Measurements from ENCODE around the gene PPM1L. TPM values are rescaled to one million over a fixed set of nuclear protein-coding genes. Genes with fewer than 3 reads are reported as not detected.

PPM1L gene
- total RNA-seq, 1 experiment from 2014 or later: 7.3 TPM

GRCh38 chr3:161043336-161044035, 287.5 kb downstream of the PPM1L start:
- Histone ChIP-seq H4K91ac (ENCODE audit: insufficient read length, low read depth, low read length) (no peak overlapping the region), H2AFZ (ENCODE audit: low read length) (no peak overlapping the region), H3K23ac (ENCODE audit: insufficient read length, low read depth, low read length) (no peak overlapping the region), H2BK5ac (ENCODE audit: insufficient read length, low read length) (no peak overlapping the region), H3K4me2 (ENCODE audit: insufficient read depth, insufficient read length, low read length) (no peak overlapping the region), H2BK20ac (ENCODE audit: low read depth, low read length, poor library complexity, severe bottlenecking) (no peak overlapping the region), H3K9ac (ENCODE audit: extremely low read depth, insufficient read length, low read length) (no peak overlapping the region), H2BK12ac (ENCODE audit: insufficient read length, low read depth, low read length) (no peak overlapping the region), H2BK120ac (ENCODE audit: low read depth, low read length, poor library complexity, severe bottlenecking) (no peak overlapping the region), H3K56ac (ENCODE audit: insufficient read length, low read depth, low read length) (no peak overlapping the region), H3T11ph (ENCODE audit: low read length) (no peak overlapping the region), H3K4ac (ENCODE audit: low read depth, low read length) (no peak overlapping the region), H3K18ac (ENCODE audit: insufficient read length, low read depth, low read length) (no peak overlapping the region), H3K27me3 (ENCODE audit: insufficient read depth, low read length) (no peaks in the 10 kb centered on the region), H3K14ac (ENCODE audit: insufficient read depth, low read length) (no peak overlapping the region), H2AK5ac (ENCODE audit: insufficient read length, low read length) (no peak overlapping the region), H3K23me2 (ENCODE audit: insufficient read length, low read depth, low read length, poor library complexity, severe bottlenecking) (no peaks in the 10 kb centered on the region), H3K79me2 (ENCODE audit: insufficient read depth, low read length) (no peaks in the 10 kb centered on the region), H3K79me1 (ENCODE audit: insufficient read depth, low read depth, low read length, poor library complexity, severe bottlenecking) (no peaks in the 10 kb centered on the region), H4K20me1 (ENCODE audit: control insufficient read depth, insufficient read depth, insufficient read length) (no peaks in the 10 kb centered on the region), H2BK15ac (ENCODE audit: low read depth, low read length) (no peak overlapping the region), H4K8ac (replicated peaks; ENCODE audit: insufficient read length, low read depth, low read length) (no peak overlapping the region), H3K4me1 (ENCODE audit: insufficient read depth, low read length) (no peaks in the 10 kb centered on the region), H4K5ac (ENCODE audit: insufficient read length, low read depth, low read length) (no peak overlapping the region), H3K9me3 (ENCODE audit: control insufficient read depth, low read depth, low read length) (no peaks in the 10 kb centered on the region), H3K27ac (ENCODE audit: insufficient read length, low read depth, low read length) (no peak overlapping the region)
- no CpG with 5 or more reads among the region's 5 CpGs for WGBS (ENCODE audit: extremely low coverage, insufficient read length, low lambda C conversion rate)
- Mint-ChIP-seq H3K9me3 (peaks cover 5 to 10% of the 10 kb centered on the region in 2 experiments; a peak in 2 of 5 replicates), H3K27me3 (ENCODE audit: low read depth) (no peaks in the 10 kb centered on the region), H3K27ac (no peak overlapping the region), H3K4me3 (no peak overlapping the region), H3K4me1 (peaks cover 15 to 16% of the 10 kb centered on the region in 2 experiments), H3K36me3 (ENCODE audit: insufficient read depth in 1 of 3, low read depth in 3 of 3) (peaks cover 7 to 18% (median 10%) of the 10 kb centered on the region in 3 experiments; a peak in 5 of 7 replicates)
- no peak for TF ChIP-seq CTCF (conservative IDR thresholded peaks at IDR 0.05)
- no peak for DNase-seq
